SK-N-SH (cell line): Measurements from ENCODE around the gene SLC12A3. TPM values are rescaled to one million over a fixed set of nuclear protein-coding genes. Genes with fewer than 3 reads are reported as not detected.

Experiments used
- CTCF ChIA-PET: fragments of 300-600, 350-600 bp; formaldehyde crosslinking; extraction: SDS; loops from one replicate; lab custom pipeline; 2021; lab: Yijun Ruan, JAX
- POLR2A ChIA-PET: fragments of 350-600 bp; sonication (Branson Sonifier 250); formaldehyde crosslinking; extraction: SDS; loops from one replicate; lab custom pipeline; 2020; ENCODE audit warnings: antibody characterized with exemption, inconsistent platforms; lab: Yijun Ruan, JAX
- DNase-seq: peaks from one replicate; pipeline ENCODE4 v3.0.0; 2012
- H2AFZ ChIP-seq: fragments of 200-600 bp; sonication (generic); 2 replicates; pipeline ENCODE4 v1.8.1; 2016; ENCODE audit warnings: antibody characterized with exemption, mild to moderate bottlenecking, low read depth
- H3F3A ChIP-seq: fragments of 200-600 bp; sonication (generic); replicated peaks from 2 replicates; pipeline ENCODE3; 2016; ENCODE audit warnings: antibody characterized with exemption, mild to moderate bottlenecking; ENCODE audit not compliant: insufficient read depth
- H3K27ac ChIP-seq, 2 experiments: fragments of 200-500 bp in 1 of 2; fragments of 200-600 bp in 1 of 2; sonication (Bioruptor generic) in 1 of 2; sonication (generic), shearing (Covaris generic) in 1 of 2; 2 replicates each; pipeline versions ENCODE4 v1.5.1 to v1.6.1; 2014 to 2016; ENCODE audit warnings: low read depth in 2 of 2, inconsistent platforms in 1 of 2, low read length in 1 of 2, mild to moderate bottlenecking in 1 of 2, mixed read lengths in 1 of 2
- H3K27me3 ChIP-seq: fragments of 200-600 bp; sonication (generic), shearing (Covaris generic); 2 replicates; pipeline ENCODE4 v1.6.1; 2016; ENCODE audit warnings: mixed run types; ENCODE audit not compliant: insufficient read depth
- H3K36me3 ChIP-seq, 2 experiments: fragments of 200-500 bp in 1 of 2; fragments of 200-600 bp in 1 of 2; sonication (Bioruptor generic) in 1 of 2; sonication (generic) in 1 of 2; replicated peaks in 1 of 2; 2 replicates each; pipeline versions ENCODE3 to v1.5.1; 2014 to 2016; ENCODE audit warnings: low read length in 1 of 2, mild to moderate bottlenecking in 1 of 2; ENCODE audit not compliant: insufficient read depth in 2 of 2, control insufficient read depth in 1 of 2
- H3K4me1 ChIP-seq, 2 experiments: fragments of 200-500 bp in 1 of 2; fragments of 200-600 bp in 1 of 2; sonication (Bioruptor generic) in 1 of 2; sonication (generic), shearing (Covaris generic) in 1 of 2; 2 replicates each; pipeline versions ENCODE4 v1.5.1 to v1.6.1; 2014 to 2016; ENCODE audit warnings: low read depth in 1 of 2, low read length in 1 of 2, mixed run types in 1 of 2; ENCODE audit not compliant: insufficient read depth in 2 of 2, control insufficient read depth in 1 of 2
- H3K4me2 ChIP-seq: fragments of 200-600 bp; sonication (generic), shearing (Covaris generic); 2 replicates; pipeline ENCODE4 v1.6.1; 2017; ENCODE audit warnings: mixed run types
- H3K4me3 ChIP-seq, 2 experiments: fragments of 200-500 bp in 1 of 2; fragments of 200-600 bp in 1 of 2; sonication (Bioruptor generic) in 1 of 2; sonication (generic), shearing (Covaris generic) in 1 of 2; 2 replicates each; pipeline versions ENCODE4 v1.5.1 to v1.8.1; 2014 to 2016; ENCODE audit warnings: low read depth in 2 of 2, inconsistent platforms in 1 of 2, low read length in 1 of 2, mild to moderate bottlenecking in 1 of 2, mixed read lengths in 1 of 2, moderate library complexity in 1 of 2
- H3K79me2 ChIP-seq: fragments of 200-600 bp; sonication (generic); 2 replicates; pipeline ENCODE4 v1.8.1; 2017; ENCODE audit warnings: mild to moderate bottlenecking; ENCODE audit not compliant: insufficient read depth
- H3K9ac ChIP-seq: fragments of 200-600 bp; sonication (generic); 2 replicates; pipeline ENCODE4 v1.6.1; 2017; ENCODE audit warnings: mixed run types
- H3K9me2 ChIP-seq: fragments of 200-600 bp; sonication (generic); 2 replicates; pipeline ENCODE4 v1.6.1; 2017; ENCODE audit warnings: mixed run types
- H3K9me3 ChIP-seq: fragments of 200-600 bp; sonication (generic); 2 replicates; pipeline ENCODE4 v1.6.1; 2017; ENCODE audit warnings: mixed run types, mild to moderate bottlenecking, moderate library complexity
- H4K20me1 ChIP-seq: fragments of 200-600 bp; sonication (generic); 2 replicates; pipeline ENCODE4 v1.6.1; 2017; ENCODE audit warnings: mild to moderate bottlenecking, mixed run types; ENCODE audit not compliant: insufficient read depth
- CHD2 ChIP-seq: fragments of 150-350 bp; IDR thresholded peaks from 2 replicates; pipeline ENCODE4 v1.6.1; 2018; ENCODE audit warnings: low read length; ENCODE audit not compliant: partially characterized antibody
- CTCF ChIP-seq: fragments of 200-600 bp; sonication (generic); IDR thresholded peaks from 2 replicates; pipeline ENCODE4 v1.6.1; 2017; ENCODE audit warnings: antibody characterized with exemption, mild to moderate bottlenecking, moderate library complexity
- EP300 ChIP-seq, 2 experiments: IDR thresholded peaks; 2 replicates each; pipeline versions ENCODE4 v1.4.0 to v1.6.1; 2012; ENCODE audit warnings: borderline replicate concordance in 1 of 2, low read depth in 1 of 2, low read length in 1 of 2
- FOXM1 ChIP-seq: IDR thresholded peaks from 2 replicates; pipeline ENCODE4 v1.4.0; 2012; ENCODE audit warnings: low read depth, mild to moderate bottlenecking
- GABPA ChIP-seq: IDR thresholded peaks from 2 replicates; pipeline ENCODE4 v1.4.0; 2012; ENCODE audit warnings: low read depth, mild to moderate bottlenecking
- JUND ChIP-seq: IDR thresholded peaks from 2 replicates; pipeline ENCODE4 v1.4.0; 2012
- MXI1 ChIP-seq: IDR thresholded peaks from 2 replicates; pipeline ENCODE4 v1.6.1; 2012; ENCODE audit warnings: mild to moderate bottlenecking, low read depth, low read length, improper control_type of control experiment
- NFIC ChIP-seq: IDR thresholded peaks from 2 replicates; pipeline ENCODE4 v1.4.0; 2012; ENCODE audit warnings: borderline replicate concordance
- NRF1 ChIP-seq: IDR thresholded peaks from 2 replicates; pipeline ENCODE4 v1.6.1; 2012; ENCODE audit warnings: low read depth, mild to moderate bottlenecking, low read length
- RCOR1 ChIP-seq: fragments of 150-350 bp; IDR thresholded peaks from 2 replicates; pipeline ENCODE4 v1.6.1; 2017; ENCODE audit warnings: antibody characterized with exemption, low read length
- REST ChIP-seq: IDR thresholded peaks from 2 replicates; pipeline ENCODE4 v1.6.1; 2012; ENCODE audit warnings: mild to moderate bottlenecking, low read depth, low read length, moderate library complexity
- SIN3A ChIP-seq: IDR thresholded peaks from 2 replicates; pipeline ENCODE4 v1.6.1; 2012; ENCODE audit warnings: low read depth, mild to moderate bottlenecking, low read length, moderate library complexity, borderline replicate concordance
- SMC3 ChIP-seq: IDR thresholded peaks from 2 replicates; pipeline ENCODE4 v1.6.1; 2012; ENCODE audit warnings: low read depth, low read length, improper control_type of control experiment
- TAF1 ChIP-seq: IDR thresholded peaks from 2 replicates; pipeline ENCODE4 v1.6.1; 2012; ENCODE audit warnings: low read depth, mild to moderate bottlenecking, low read length, moderate library complexity, borderline replicate concordance
- TCF12 ChIP-seq: IDR thresholded peaks from 2 replicates; pipeline ENCODE4 v1.4.0; 2012
- TEAD4 ChIP-seq: IDR thresholded peaks from 2 replicates; pipeline ENCODE4 v1.4.0; 2012; ENCODE audit warnings: mild to moderate bottlenecking, borderline replicate concordance; ENCODE audit not compliant: insufficient read depth
- WGBS: methylation state at CpG from one replicate; pipeline ENCODE4 v1.1.6; 2017; ENCODE audit warnings: low lambda C conversion rate; 5-methylcytosine and 5-hydroxymethylcytosine counted together
- polyA plus RNA-seq, 3 experiments: library from polyadenylated mRNA; depleted of rRNA; stranded (reverse); fragments of >200 nt; gene quantifications; 2 replicates each; pipeline ENCODE4 v1.2.3, GENCODE V29; 2012
- TF ChIP-seq, protein P1 (sequence below): IDR thresholded peaks from 2 replicates; pipeline ENCODE4 v1.4.0; 2012; ENCODE audit warnings: low read depth, borderline replicate concordance

The SLC12A3 gene
- polyA plus RNA-seq, 1 of the 3 experiments (the other 2 are of a cell fraction): not detected

DNA sequence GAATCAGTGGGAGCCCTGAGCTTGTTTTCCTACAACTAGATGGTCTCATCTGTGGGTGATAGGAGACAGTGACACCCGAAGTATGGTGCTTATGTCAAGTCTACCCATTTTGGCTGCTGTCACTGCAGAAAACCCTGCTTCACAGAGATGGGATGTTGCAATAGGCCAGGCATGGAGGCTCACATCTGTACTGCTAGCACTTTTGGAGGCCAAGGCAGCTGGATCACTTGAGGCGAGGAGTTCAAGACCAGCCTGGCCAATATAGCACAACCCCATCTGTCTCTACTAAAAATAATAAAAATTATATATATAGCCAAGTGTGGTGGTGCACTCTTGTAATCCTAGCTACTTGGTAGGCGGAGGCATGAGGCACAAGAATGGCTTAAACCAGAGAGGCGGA is 64.6 kb downstream of the SLC12A3 start:
- Histone ChIP-seq H3K36me3 (peaks cover 2 to 6% of the 10 kb centered on the region in 2 experiments), H3K9me3 (no peaks in the 10 kb centered on the region), H3K4me3 (no peak overlapping the region), H3K27ac (no peak overlapping the region), H3K4me2 (no peak overlapping the region), H4K20me1 (peaks cover 18% of the 10 kb centered on the region), H3K9me2 (no peaks in the 10 kb centered on the region), H3K79me2 (peaks cover 26% of the 10 kb centered on the region), H3K27me3 (no peaks in the 10 kb centered on the region), H3K4me1 (peaks cover 4 to 25% of the 10 kb centered on the region in 2 experiments; a peak in 3 of 4 replicates), H3F3A (no peaks in the 10 kb centered on the region), H3K9ac (no peak overlapping the region), H2AFZ (no peak overlapping the region)
- TF ChIP-seq SIN3A (no peak), GABPA (no peak), RCOR1 (no peak), TAF1 (no peak), MXI1 (no peak), TCF12 (no peak), FOXM1 (no peak), SMC3 (no peak), NRF1 (no peak), REST (no peak), TEAD4 (no peak), CHD2 (no peak), JUND (no peak), EP300 (IDR thresholded peaks at IDR 0.05; ENCODE audit: borderline replicate concordance in 1 of 2, low read depth in 1 of 2, low read length in 1 of 2) (no peak), CTCF (no peak), NFIC (no peak)
- TF ChIP-seq, protein P1, sequence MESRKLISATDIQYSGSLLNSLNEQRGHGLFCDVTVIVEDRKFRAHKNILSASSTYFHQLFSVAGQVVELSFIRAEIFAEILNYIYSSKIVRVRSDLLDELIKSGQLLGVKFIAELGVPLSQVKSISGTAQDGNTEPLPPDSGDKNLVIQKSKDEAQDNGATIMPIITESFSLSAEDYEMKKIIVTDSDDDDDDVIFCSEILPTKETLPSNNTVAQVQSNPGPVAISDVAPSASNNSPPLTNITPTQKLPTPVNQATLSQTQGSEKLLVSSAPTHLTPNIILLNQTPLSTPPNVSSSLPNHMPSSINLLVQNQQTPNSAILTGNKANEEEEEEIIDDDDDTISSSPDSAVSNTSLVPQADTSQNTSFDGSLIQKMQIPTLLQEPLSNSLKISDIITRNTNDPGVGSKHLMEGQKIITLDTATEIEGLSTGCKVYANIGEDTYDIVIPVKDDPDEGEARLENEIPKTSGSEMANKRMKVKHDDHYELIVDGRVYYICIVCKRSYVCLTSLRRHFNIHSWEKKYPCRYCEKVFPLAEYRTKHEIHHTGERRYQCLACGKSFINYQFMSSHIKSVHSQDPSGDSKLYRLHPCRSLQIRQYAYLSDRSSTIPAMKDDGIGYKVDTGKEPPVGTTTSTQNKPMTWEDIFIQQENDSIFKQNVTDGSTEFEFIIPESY: no peak
- 98% methylated on average over 4 of the region's 4 CpGs for WGBS
- DNase-seq: no peak
- ChIA-PET POLR2A (interaction anchor here (5.8 kb wide), 1 partner anchor 54 kb away, joined by 43 read pairs; no protein-coding TSS in a partner anchor), CTCF (interaction anchor here (0.8 to 1.4 kb wide), 2 partner anchors 51 to 54 kb away, joined by 3 to 4 read pairs; no protein-coding TSS in a partner anchor)
